ENCODE data around the gene MRC1. TPM values are rescaled to one million over a fixed set of nuclear protein-coding genes. Genes with fewer than 3 reads are reported as not detected.
"Not testable (repeated sequence)": the region's sequence is repeated elsewhere in the genome, so short reads cannot be mapped to it uniquely, and the experiment has no call there.

MRC1 gene
- total RNA-seq, 6 donors from 2014 or later, result 77.4 to 493 (median 121) TPM

DNA sequence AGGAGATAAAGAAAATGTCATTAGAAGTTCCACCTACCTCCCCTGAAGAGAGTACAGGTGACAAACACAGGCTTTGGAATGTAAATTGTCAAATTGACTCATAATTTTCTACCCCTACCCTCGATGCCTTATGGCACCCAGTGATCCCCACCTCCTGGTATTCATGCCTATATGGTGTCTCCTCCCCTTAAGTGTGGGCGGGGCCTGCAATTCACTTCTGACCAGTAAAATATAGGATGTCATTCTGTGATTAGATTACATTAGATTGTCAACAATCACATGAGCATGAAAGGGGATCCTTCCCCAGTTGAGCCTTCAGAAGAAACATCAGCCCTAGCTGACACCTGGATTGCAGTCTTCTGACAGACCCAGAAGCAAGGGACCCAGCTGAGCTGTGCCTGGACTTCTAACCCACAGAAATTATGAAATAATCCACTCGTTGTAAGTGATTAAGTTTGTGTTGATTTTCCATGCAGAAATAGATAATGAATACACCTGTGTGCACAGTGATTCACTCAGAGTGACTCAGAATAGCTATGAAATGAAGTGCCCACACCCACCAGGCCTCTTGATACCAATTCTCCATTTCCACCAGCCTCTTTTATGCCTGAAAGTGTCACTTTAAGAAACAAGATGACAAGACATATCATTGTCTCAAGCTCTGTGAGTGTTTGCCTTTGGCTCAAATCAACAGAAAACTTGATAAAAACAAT is 134.0 kb downstream of the MRC1 start:
- no peak for ATAC-seq (ENCODE audit: low FRiP score in 2 of 2)

DNA sequence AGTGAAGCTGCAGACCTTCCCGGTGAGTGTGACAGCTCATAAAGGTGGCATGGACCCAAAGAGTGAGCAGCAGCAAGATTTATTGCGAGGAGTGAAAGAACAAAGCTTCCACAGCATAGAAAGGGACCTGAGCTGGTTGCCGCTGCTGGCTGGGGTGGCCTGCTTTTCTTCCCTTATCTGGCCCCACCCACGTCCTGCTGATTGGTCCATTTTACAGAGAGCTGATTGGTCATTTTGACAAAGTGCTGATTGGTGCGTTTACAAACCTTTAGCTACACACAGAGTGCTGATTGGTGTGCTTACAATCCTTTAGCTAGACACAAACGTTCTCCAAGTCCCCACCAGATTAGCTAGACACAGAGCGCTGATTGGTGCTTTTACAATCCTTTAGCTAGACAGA is 141.1 kb downstream of the MRC1 start:
- H3K9me3 ChIP-seq, H3K4me1 ChIP-seq, H3K27me3 ChIP-seq: not testable (repeated sequence)

More for the DNA sequence above, 134.0 kb downstream of the MRC1 start:
- Histone ChIP-seq H3K36me3 (no peaks in the 10 kb centered on the region), H3K9me3 (no peaks in the 10 kb centered on the region), H3K4me3 (no peak overlapping the region), H3K27ac (no peak overlapping the region), H3K4me1 (no peaks in the 10 kb centered on the region), H3K27me3 (no peaks in the 10 kb centered on the region)
- TF ChIP-seq, protein P1, sequence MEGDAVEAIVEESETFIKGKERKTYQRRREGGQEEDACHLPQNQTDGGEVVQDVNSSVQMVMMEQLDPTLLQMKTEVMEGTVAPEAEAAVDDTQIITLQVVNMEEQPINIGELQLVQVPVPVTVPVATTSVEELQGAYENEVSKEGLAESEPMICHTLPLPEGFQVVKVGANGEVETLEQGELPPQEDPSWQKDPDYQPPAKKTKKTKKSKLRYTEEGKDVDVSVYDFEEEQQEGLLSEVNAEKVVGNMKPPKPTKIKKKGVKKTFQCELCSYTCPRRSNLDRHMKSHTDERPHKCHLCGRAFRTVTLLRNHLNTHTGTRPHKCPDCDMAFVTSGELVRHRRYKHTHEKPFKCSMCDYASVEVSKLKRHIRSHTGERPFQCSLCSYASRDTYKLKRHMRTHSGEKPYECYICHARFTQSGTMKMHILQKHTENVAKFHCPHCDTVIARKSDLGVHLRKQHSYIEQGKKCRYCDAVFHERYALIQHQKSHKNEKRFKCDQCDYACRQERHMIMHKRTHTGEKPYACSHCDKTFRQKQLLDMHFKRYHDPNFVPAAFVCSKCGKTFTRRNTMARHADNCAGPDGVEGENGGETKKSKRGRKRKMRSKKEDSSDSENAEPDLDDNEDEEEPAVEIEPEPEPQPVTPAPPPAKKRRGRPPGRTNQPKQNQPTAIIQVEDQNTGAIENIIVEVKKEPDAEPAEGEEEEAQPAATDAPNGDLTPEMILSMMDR (IDR thresholded peaks at IDR 0.05), result no peak
- TF ChIP-seq POLR2A (IDR thresholded peaks at IDR 0.05) (no peak), EP300 (IDR thresholded peaks at IDR 0.05) (no peak), POLR2AphosphoS5 (IDR thresholded peaks at IDR 0.05) (no peak)
- WGBS, 2 donors, result 64 to 73% methylated on average over 3 of the region's 3 CpGs
- DNase-seq, result no peak

DNA sequence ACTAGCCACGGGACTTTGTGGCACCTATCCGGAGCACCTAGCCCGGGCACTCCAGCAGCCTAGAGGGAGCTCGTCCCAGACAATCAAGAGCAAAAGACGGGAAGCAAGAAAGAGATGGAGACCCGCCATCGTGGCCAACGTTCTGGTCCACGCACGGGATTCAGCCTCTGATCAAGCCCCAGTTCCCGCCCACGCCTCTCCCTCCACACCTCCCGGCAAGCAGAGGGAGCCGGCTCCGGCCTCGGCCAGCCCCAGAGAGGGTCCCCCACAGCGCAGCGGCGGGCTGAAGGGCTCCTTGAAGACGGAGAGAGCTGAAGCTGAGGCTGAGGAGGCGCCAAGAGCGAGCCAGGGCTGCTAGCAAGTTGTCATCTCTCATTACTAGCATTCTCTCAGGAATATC is 141.6 kb downstream of the MRC1 start:
- ATAC-seq (ENCODE audit: low FRiP score in 2 of 2) (no peak), DNase-seq (peak in 1 of 2 donors; percentile 61)

More for the DNA sequence above, 141.1 kb downstream of the MRC1 start:
- ATAC-seq (ENCODE audit: low FRiP score in 2 of 2); H3K36me3 ChIP-seq; H3K4me3 ChIP-seq; DNase-seq; H3K27ac ChIP-seq: not testable (repeated sequence)
- WGBS, 2 donors, result 84 to 86% methylated on average over 7 of the region's 7 CpGs

DNA sequence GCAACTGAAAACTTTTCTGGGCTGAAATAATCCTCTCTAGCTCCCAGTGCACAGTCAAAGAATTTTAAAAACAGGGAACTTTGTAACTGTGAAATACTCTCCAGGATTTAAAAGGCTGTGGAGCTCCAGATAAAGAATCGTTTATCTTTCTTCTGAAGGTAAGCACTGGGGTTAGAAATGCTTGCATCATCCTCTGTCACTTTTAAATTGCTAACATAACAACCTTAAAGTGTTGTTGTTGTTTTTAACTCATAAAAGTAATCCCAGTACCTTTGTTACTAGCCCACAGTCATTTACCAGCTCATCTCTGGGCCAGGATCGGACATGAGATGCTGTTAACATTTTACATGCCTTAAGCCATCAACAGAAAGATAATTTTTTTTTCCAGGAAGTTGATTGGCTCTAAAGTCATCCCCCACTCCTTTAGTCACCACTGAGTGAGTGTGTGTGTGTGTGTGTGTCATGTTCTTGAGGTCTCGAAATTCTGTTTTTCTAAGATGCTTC is 142.8 kb downstream of the MRC1 start, which contains the start of gene SLC39A12:
TSS of gene SLC39A12 (plus strand) at position 51 of the 504 bp plus-strand sequence. CDS start 1,359 bp downstream, outside the sequence.
- Histone ChIP-seq H3K4me3 (no peak within 1 kb of the TSS), H3K36me3 (no peaks in the 10 kb centered on the region), H3K4me1 (no peaks in the 10 kb centered on the region), H3K9me3 (no peaks in the 10 kb centered on the region), H3K27ac (no peak within 1 kb of the TSS), H3K27me3 (no peaks in the 10 kb centered on the region)
- ATAC-seq (ENCODE audit: low FRiP score in 2 of 2) (no peak), DNase-seq (no peak)
- TF ChIP-seq EP300 (IDR thresholded peaks at IDR 0.05), result no peak
- TF ChIP-seq, protein P1 (IDR thresholded peaks at IDR 0.05), result no peak
- TF ChIP-seq POLR2A (IDR thresholded peaks at IDR 0.05), result no peak
- no peak for TF ChIP-seq POLR2AphosphoS5 (IDR thresholded peaks at IDR 0.05)
- 44 to 46% methylated on average over 3 of the region's 3 CpGs for WGBS, 2 donors

More for the DNA sequence above, 141.6 kb downstream of the MRC1 start:
- TF ChIP-seq, protein P1 (IDR thresholded peaks at IDR 0.05), result no peak
- TF ChIP-seq POLR2AphosphoS5 (IDR thresholded peaks at IDR 0.05) (no peak), EP300 (IDR thresholded peaks at IDR 0.05) (no peak), POLR2A (IDR thresholded peaks at IDR 0.05) (no peak)
- H3K9me3 ChIP-seq, result no peaks in the 10 kb centered on the region
- H3K27ac ChIP-seq, result no peak overlapping the region
- 92 to 94% methylated on average over 18 to 22 of the region's 22 CpGs for WGBS, 2 donors
- no peaks in the 10 kb centered on the region for H3K4me1 ChIP-seq
- no peaks in the 10 kb centered on the region for H3K36me3 ChIP-seq
- no peaks in the 10 kb centered on the region for H3K27me3 ChIP-seq
- H3K4me3 ChIP-seq, result no peak overlapping the region

DNA sequence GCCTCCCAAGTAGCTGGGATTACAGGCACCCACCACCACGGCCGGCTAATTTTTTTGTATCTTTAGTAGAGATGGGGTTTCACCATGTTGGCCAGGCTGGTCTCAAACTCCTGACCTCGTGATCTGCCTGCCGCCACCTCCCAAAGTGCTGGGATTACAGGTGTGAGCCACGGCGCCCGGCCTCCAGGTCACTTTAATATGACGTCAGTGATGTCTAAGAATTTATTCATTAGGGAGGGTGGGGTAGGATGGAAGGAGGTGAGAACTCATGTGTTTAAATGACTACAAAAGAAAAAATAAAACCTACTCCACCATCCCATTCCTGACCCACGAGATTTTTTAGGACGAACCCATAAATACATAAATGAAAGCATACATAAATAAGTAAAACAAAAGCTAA is 145.2 kb downstream of the MRC1 start:
- not testable (repeated sequence) for H3K27ac ChIP-seq; H3K36me3 ChIP-seq; H3K4me3 ChIP-seq; ATAC-seq (ENCODE audit: low FRiP score in 2 of 2); H3K9me3 ChIP-seq; H3K27me3 ChIP-seq; H3K4me1 ChIP-seq
- WGBS, 2 donors, result 87 to 94% methylated on average over 10 of the region's 10 CpGs
- DNase-seq, result peak in 1 of 2 donors; percentile 25

DNA sequence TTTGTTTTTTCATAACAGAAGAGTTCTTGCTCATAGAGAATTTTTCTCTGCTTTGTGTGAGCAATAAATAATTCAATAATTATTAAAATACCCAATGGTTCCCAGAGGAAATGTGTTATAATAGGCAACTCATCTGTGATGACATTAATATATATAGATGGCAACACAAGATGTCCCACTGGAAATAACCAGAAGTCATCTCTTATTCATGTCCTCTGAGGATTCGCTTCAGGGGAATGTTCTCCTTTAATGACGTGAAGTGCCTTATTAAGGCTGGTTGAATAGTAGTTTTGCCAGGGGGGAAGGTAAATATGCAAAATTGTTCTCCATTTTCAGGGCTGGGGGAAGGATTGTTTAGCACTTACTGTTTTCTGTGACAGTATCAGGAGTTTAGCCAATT is 145.7 kb downstream of the MRC1 start:
- DNase-seq (no peak), ATAC-seq (ENCODE audit: low FRiP score in 2 of 2) (no peak)
- TF ChIP-seq POLR2AphosphoS5 (IDR thresholded peaks at IDR 0.05), result no peak
- TF ChIP-seq, protein P1 (IDR thresholded peaks at IDR 0.05), result no peak
- no peak for TF ChIP-seq POLR2A (IDR thresholded peaks at IDR 0.05)
- H3K4me3 ChIP-seq, result no peak overlapping the region
- no peaks in the 10 kb centered on the region for H3K9me3 ChIP-seq
- no peaks in the 10 kb centered on the region for H3K36me3 ChIP-seq
- no peak overlapping the region for H3K27ac ChIP-seq
- H3K27me3 ChIP-seq, result no peaks in the 10 kb centered on the region
- WGBS, 2 donors, result 84 to 92% methylated on average over 2 of the region's 2 CpGs
- no peaks in the 10 kb centered on the region for H3K4me1 ChIP-seq
